HG03196 (cell line): ENCODE results near the gene TENM3.

Source experiments
- ATAC-seq: cut with Tn5 transposase; IDR thresholded peaks from one replicate; pipeline ENCODE4 v1.9.1; 2021; ENCODE audit not compliant: unreplicated experiment

The TENM3 gene

GRCh38 chr4:182286035-182286434 lies 42.8 kb downstream of the TENM3 start:
- ATAC-seq: no peak

- no peak for ATAC-seq
These were observed 43.7 kb downstream of the TENM3 start for GRCh38 chr4:182286931-182287330.

- no peak for ATAC-seq
These were observed 45.3 kb downstream of the TENM3 start for GRCh38 chr4:182288534-182288933.

DNA sequence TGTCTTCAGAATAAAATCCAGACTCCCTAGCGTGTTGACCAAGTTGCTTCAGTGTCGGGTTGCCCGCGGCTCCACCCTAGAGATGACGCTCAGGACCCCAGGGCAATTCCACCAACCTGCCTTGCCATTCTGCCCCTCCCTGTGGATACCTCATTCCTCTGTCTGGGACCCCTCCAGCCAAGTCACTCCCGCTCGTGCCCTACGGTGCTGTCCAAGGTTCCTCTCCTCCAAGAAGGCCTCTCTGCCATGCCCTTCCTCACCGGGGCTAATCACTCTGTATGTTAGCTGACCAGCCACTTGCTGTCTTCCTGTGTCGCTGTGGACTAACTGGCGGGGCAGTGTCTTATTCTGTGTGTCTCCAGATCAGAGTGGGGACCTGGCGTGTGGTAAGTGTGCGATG lies 46.6 kb downstream of the TENM3 start:
- no peak for ATAC-seq

DNA sequence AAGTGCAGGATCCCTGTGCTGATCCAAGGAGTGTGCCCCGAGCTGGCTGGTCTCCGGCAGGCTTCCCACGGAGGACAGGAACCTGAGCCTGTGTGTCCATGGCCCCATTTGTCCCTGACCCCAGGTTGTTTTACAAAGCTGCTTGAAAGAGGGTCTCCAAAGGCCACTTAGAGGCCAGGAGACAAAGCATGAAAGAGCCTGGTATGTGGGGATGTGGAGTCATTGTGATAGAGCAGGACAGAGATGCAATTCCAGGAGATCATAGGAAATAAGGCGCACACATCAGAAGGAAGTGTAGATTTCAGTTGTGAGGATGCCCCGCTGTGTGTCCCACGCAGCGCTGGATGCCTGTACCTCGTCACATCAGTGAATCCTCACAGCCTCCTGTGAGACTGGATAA lies 48.0 kb downstream of the TENM3 start:
- ATAC-seq: no peak

- ATAC-seq: no peak
These were observed 48.5 kb downstream of the TENM3 start for GRCh38 chr4:182291597-182292270.

DNA sequence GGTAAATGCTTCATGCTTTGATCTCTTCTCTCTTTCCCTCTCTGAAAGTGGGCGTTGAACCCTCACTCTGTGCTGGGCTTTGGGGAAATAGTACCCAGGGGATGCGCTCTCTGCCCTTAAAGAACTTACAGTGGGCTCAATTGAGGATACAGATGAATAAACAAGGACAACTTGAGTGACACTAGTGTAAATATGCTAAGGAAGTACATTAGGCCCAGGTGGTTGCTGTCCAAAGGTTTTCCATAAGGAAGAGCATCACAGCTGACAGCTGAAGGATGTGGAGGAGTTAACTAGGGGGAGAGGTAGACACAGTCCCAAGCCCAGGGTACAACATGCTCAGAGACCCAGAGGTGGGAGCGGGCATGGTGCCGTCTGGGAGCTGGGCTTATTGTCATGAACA lies 49.4 kb downstream of the TENM3 start:
- ATAC-seq: no peak

GRCh38 chr4:182293691-182294255 lies 50.6 kb downstream of the TENM3 start:
- ATAC-seq: no peak

DNA sequence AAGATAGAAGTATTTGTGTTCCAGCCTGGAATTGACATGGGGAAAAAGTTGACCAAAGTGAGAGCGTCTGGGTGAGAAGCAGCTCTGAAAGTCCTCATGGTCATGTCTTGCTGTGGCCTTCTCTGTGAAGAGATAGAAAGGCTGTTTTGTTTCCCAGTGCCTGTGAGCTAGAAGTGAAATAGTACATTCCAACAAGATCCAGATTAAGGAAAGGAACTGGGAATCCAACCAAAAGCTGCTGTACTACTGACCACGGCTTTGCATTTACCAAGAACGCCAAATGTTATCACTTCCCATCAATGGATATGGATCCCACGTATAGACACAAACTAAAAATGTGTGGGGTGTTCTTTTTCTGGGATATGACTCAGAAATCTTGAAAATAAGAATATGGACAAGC lies 51.2 kb downstream of the TENM3 start:
- no peak for ATAC-seq

- no peak for ATAC-seq
These were observed 54.5 kb downstream of the TENM3 start for GRCh38 chr4:182297659-182298058.

- no peak for ATAC-seq
These were observed 58.5 kb downstream of the TENM3 start for GRCh38 chr4:182301736-182302135.

DNA sequence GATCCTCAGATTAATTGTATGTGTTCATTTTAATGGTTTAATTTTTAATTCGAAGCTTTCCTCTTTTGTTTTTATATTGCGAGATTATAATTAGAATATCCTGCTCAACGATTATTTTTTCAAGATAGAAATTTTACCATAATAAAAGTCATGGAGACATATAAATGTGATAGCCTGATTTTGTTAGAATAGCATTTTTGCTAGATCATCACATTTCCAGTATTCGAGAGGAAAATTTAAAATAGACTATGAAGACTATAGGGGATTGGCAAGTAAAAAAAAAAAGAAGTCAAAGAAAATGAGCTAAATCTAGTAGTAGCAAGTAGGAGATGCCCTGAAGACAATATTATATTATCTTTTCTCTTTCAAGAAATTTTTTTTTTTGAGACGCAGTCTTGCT lies 60.6 kb downstream of the TENM3 start:
- ATAC-seq: no peak

DNA sequence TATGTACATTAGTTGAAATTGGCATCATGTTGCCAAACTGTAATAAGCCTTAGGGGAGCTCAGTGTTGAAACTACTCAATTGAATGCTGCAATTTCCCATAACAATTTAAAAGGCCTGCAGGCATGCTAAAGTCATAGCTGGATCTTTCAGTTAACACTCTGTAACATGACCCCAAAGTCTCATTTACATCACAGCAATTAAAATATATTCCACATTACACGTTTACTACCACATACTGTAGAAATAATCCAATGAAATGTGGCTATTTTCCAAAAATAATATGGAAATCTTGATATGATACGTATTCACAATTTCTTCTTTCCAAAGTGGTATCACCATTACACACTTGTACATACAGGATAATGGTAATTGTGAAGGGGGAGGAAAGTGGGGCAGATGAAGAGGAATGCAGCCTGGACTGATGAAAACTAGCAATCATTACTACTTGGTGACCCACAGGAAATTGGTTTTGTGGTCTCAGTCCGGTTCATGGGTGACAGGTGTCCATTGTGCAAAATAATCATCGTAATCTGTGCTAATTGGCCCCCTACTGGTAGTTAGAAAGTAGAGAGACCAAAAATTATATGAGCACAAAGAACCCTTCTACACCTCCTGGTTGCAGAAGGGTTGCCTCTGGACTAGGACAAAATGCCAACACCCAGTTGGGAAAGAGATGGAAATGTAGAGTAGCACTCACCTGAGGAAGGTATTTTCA lies 63.7 kb downstream of the TENM3 start:
- no peak for ATAC-seq

DNA sequence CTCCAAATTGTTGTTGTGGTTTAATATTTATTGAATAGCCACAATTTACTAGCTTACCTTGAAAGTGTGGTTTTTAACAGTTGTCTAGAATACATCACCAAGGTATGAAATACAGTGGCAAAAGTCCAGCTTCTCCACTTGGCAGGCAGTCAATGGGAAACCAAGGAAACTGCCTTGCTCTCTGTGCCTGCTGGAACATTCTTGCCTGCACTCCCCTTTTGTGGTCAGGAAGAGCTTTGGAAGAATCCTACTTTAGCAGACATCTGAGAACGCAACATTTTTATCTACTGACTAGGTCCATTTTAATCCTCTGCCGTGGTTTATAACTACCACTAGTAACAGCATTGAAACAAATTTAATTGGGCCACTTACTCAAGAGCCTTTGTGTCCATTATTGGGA lies 64.5 kb downstream of the TENM3 start:
- no peak for ATAC-seq

- ATAC-seq: no peak
These were observed 66.7 kb downstream of the TENM3 start for GRCh38 chr4:182309877-182310276.

GRCh38 chr4:182310316-182310715 lies 67.1 kb downstream of the TENM3 start:
- ATAC-seq: no peak

- ATAC-seq: no peak
These were observed 67.8 kb downstream of the TENM3 start for GRCh38 chr4:182310962-182311361.

DNA sequence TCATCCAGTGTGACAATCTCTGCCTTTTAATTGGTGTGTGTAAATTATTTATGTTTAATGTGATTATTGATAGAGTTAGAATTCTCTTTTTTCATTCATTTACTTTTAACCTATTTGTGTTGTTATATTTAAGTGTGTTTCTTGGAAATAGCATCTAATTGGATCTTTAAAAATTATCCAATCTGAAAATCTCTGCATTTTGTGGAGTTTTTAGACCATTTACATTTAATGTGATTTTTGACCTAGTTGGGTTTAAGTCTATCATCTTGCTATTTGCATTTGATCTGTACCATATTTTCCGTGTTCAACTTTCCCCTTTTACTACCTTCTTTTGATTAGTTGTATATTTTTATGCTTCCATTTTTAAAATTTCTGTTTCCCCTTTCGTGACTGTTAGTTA lies 71.3 kb downstream of the TENM3 start:
- ATAC-seq: no peak

DNA sequence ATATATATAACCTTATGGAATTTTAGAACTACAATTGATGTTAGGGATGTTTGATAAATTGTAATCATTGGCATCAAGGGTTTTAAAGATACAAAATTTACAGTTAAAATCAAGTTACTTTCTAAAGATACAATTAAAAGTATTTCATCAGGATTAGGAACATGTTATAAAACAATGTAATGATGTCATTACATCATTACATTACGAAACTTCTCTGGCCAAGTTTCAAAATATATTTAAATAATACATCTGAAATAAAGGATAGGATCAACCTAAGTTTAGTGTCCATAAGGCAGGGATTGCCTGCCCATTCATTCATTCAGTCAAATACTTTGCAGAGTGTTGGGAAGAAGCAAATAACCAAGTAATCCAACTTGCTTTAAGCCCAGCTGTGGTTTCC lies 75.1 kb downstream of the TENM3 start:
- ATAC-seq: no peak

- ATAC-seq: no peak
These were observed 76.9 kb downstream of the TENM3 start for GRCh38 chr4:182320092-182320491.

DNA sequence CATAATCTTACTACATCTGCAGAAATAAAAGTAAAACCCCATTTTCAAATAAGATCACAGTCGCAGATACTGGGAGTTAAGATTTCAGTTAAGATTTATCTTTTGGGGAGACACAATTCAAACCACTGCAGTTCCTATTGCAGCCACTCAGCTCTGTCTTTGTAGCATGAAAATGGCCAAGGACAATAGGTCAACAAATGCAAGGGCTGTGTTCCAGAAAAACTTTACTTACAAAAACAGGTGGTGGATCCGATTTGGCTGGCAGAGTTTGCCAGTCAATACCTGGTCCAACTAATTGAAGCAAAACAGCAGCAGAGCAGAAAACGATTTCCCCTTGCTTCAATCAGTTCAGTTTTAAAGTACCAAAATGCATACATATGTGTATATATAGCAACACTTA lies 77.4 kb downstream of the TENM3 start:
- no peak for ATAC-seq

- ATAC-seq: no peak
These were observed 81.1 kb downstream of the TENM3 start for GRCh38 chr4:182324282-182324681.

- no peak for ATAC-seq
These were observed 82.2 kb downstream of the TENM3 start for GRCh38 chr4:182325397-182325796.
